Activated CD8-positive, alpha-beta memory T cell treated with anti-CD3 and anti-CD28 coated beads, Interleukin-2, amount 50 U/mL, for 24 hours (primary cell): ENCODE data around the gene OR1I1.

ENCODE experiments used
- DNase-seq: peaks from one replicate; pipeline ENCODE4 v3.0.0-alpha.2; 2020; ENCODE audit errors: extremely low read depth

OR1I1 gene

GRCh38 chr19:15118789-15119494, 36.9 kb downstream of the OR1I1 start:
- DNase-seq, result no peak

DNA sequence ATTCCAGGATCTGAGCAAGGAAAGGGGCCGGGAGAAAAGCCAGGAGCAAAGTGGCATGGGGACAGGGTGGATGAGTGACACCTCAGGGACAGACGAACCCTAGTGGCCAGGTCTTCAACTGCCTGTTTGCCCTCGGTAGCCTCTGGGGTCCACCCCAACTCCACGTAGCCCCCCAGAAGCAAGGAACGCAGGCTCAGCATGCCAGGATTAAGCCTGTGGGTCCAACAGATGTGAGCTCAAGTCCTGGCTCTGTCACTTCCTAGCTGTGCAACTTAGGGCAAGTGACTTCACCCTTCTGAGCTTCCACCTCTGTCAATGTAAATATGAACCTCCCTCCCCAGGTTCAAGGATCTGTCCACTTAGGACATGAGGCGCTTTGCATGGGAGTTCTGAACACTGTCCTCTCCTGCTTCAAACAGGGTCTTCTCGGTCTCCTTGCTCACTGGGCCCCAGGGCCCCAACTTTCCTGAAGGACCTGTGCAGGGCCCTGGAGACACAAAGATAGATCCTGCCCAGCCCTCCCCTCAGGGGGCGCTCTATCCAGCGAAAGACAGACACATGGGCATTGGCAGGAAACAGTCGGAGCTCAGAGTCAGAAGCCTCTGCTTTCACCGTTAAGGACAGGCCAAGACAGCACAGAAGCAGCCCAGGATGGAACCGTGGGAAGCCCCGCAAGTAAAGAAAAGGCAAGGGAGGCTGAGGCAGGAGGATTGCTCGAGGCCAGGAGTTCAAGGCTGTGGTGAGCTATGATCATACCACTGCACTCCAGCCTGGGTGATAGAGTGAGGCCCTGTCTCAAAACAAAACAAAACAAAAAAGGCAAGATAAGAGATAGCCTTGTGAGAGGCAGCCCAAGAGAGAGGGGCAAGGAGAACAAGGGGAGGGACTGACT, 38.4 kb downstream of the OR1I1 start:
- no peak for DNase-seq

- no peak for DNase-seq
These were observed 40.5 kb downstream of the OR1I1 start for GRCh38 chr19:15122331-15123030.

GRCh38 chr19:15123031-15123890, 41.2 kb downstream of the OR1I1 start:
- DNase-seq, result no peak

DNA sequence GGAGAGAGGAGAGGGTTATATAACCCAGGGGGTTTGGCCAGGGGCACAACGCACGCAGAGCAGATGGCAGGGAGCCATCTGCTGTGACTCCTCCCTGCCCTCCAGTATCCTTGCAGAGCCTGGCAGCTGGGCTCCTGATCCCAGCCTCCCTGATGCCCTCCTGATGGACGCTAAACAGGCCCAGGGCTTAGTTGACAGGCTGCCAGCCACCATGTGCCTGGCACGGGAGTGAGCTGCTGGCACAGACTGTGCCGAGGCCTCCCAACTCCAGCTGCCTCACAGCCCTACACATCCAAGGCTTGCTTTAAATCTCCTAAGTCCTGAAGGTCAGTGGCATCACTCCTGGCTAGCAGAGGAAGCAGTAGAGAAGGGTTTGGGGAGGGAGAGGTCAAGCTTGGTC, 41.9 kb downstream of the OR1I1 start:
- no peak for DNase-seq

DNA sequence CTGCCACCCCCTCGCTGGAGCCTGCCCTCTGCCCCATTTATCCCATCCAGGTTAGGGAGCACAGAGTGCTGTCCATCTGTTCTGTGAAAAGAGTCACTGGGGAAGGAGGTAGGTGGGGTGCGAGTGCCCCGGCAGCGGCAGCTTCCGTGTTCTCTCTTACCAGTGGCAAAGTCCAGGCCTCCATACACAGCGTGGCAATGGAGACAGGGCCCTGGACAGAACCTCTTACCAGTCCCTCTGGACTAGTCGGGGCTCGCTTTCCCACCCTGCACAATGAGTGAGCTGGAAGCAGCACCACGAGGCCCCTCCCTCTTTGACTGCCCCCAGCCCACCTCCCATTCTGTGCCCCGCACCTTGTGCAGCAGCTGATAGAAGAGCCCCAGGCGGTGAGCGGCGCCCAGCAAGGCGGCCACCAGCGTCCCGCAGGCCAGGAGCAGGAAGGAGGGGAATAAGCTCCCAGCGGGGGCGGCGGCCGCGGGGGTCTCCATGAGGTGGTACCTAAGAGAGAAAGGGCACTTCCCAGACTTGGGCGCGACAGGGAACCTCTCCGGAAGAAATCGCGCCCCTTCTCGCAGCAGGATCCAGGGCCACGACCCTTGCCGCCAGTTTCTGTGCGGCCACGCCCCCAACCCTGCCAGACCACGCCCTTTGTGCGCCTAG, 42.7 kb downstream of the OR1I1 start:
- DNase-seq, result no peak

GRCh38 chr19:15125232-15126067, 43.4 kb downstream of the OR1I1 start:
- peak; percentile 96 for DNase-seq

DNA sequence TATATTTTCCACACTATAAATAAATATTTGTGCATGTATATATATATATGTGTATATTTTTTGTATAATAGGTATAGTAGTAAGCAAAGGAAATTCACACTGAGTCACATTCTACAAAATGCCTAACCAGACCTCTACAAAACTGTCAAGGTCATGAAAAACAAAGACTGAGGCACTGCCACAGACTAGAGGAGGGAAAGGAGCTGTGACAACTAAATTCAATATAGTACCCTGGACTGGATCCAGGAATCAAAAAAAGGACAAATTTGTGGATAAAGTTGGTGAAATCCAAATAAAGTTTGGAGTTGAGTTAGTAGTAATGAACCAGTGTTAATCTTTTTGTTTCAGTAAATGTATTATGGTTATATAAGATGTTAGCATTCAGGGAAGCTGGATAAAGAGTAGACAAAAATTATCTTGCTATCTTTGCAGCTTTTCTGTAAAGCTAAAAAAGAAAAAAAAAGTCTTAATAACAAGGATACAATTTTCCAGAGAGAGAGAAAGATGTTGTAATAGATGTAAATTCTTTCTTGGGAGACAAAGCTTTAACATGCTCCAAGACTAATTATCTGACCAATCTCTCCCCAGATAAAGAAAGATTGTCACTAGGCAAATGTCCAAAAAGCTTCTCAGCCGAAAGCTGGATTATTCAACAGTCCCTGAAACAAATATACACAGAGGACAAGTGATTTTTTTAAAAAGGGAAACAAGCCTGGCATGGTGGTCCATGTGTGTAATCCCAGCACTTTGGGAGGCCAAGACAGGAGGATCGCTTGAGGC, 44.3 kb downstream of the OR1I1 start:
- no peak for DNase-seq

DNA sequence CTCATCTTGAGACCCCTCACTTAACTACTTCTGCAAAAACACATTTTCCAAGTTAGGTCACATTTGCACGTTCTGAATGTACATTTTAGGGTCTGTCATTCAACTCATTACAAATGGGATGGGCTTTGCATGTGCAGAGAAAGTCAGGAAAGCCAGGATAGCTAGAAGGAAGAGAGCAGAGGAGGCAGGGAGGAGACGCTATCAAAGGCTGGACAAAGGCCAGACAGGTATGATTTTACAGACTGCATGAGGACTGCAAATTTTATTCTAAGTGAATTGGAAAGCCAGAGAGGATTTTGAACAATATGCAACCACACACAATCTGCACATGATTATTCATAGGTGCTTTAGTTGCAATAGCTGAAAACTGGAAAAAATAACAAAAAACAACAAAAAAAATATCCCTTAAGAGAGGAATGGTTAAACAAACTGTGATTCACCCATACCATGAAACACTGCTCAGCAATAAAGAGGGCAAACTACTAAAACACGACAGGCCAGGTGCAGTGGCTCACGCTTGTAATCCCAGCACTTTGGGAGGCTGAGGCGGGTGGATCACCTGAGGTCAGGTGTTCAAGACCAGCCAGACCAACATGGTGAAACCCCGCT, 46.3 kb downstream of the OR1I1 start:
- no peak for DNase-seq

GRCh38 chr19:15129856-15130585, 48.0 kb downstream of the OR1I1 start:
- DNase-seq, result no peak

DNA sequence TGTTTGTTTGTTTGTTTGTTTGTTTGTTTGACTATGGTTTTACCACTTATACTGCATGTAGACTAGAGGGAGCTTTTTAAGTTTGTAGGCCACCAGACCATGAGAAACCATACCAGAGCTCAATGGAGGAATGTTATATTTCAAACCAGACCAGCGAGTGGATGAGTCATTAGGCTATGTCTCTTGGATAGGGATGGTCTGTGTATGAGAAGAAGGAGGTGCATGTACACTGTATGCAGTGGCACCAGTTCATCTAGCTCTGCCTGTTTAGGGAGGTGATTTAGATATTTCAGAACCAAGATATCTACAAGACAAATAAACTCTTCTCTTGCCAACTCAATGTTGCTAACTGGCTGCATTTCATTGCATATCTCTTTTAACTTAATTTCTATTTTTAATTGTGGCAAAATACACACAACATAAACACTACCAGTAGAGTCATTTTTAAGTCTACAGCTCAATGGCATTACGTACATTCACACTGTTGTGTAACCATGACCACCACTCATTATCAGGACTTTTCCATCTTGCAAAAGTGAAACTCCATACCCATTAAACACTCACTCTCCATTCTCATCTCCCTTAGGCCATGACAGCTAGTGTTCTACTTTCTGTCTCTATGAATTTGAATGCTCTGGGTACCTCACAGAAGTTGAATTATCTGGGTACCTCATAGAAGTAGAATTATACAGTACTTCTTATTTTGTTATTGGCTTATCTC, 54.4 kb downstream of the OR1I1 start:
- DNase-seq, result no peak

DNA sequence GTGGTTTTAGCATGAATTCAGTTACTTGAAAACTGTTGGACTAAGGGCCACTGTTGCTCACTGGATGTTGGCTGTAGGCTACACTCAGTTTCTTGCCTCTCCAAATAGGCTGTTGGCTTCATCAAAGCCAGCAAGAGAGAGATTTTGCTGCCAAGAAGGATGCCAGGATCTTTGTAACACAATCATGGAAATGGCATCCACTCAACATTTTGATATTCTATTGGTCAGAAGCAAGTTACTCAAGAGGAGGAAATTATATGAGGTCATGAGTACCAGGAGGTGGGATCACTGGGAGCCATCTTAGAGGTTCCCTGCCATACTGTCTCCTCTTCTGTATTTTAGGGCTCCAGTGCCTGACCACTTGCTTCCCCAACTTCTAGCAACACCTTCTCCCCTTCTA, 55.8 kb downstream of the OR1I1 start:
- no peak for DNase-seq

- DNase-seq, result no peak
These were observed 56.4 kb downstream of the OR1I1 start for GRCh38 chr19:15138427-15138826.

DNA sequence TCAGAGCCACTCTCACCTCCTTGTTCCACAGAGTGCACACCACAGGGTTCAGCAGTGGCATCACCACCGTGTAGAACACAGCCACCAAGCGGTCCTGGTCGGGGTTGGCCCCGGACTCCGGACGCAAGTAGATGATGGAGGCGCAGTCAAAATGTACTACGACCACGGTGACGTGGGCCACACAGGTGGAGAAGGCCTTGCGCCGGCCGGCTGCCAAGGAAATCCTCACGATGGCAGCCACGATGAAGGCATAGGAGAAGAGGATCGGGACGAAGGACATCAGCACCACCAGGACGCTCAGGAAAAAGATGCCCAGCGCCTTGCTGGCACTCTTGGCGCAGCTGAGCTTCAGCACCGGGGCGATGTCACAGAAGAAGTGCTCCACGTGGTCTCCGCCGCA, 59.1 kb downstream of the OR1I1 start:
- no peak for DNase-seq

DNA sequence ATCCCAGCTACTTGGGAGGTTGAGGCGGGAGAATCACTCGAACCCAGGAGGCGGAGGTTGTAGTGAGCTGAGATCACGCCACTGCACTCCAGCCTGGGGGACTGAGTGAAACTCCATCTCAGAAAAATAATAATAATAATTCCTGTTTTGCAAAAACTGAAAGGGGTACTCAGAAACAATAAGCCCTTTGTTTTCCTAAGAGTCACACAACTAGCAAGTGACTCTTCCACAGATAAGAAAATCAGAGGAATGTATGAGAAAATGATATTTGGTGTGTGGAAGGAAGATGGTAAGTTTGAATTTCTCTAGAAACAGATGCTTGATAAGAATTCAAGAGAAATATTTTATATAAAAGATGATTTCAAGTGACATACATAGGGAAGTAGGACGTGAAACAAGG, 60.3 kb downstream of the OR1I1 start:
- no peak for DNase-seq
